Stimulated activated CD4-positive, alpha-beta T cell treated with anti-CD3 and anti-CD28 coated beads, Interleukin-1b, Interleukin-23, amount 100 ng/mL, for 48 hours (primary cell): Measurements from ENCODE around the gene NRL.
"Not testable (repeated sequence)": the region's sequence is repeated elsewhere in the genome, so short reads cannot be mapped to it uniquely, and the experiment has no call there.

ENCODE experiments used
- DNase-seq: peaks from one replicate; pipeline ENCODE4 v3.0.0-alpha.2; 2020

The NRL gene

GRCh38 chr14:24123424-24124417 lies 9.0 kb upstream of the NRL start:
- DNase-seq = no peak

GRCh38 chr14:24122898-24123297 lies 8.1 kb upstream of the NRL start:
- no peak for DNase-seq

GRCh38 chr14:24122416-24122815 lies 7.7 kb upstream of the NRL start:
- no peak for DNase-seq

- DNase-seq = no peak
These were observed 6.5 kb upstream of the NRL start for GRCh38 chr14:24121210-24121609.

- no peak for DNase-seq
These were observed 4.9 kb upstream of the NRL start for GRCh38 chr14:24119691-24120090.

GRCh38 chr14:24117179-24117578 lies 2.4 kb upstream of the NRL start:
- no peak for DNase-seq

GRCh38 chr14:24116128-24116814 lies 1.5 kb upstream of the NRL start:
- no peak for DNase-seq

GRCh38 chr14:24115422-24116127 lies 826 bp upstream of the NRL start:
- no peak for DNase-seq

GRCh38 chr14:24113801-24114531 lies 783 bp downstream of the NRL start:
- DNase-seq = peak; percentile 90

GRCh38 chr14:24113379-24113800 lies 1.4 kb downstream of the NRL start:
- no peak for DNase-seq

- DNase-seq = no peak
These were observed 4.2 kb downstream of the NRL start for GRCh38 chr14:24110523-24110922.

GRCh38 chr14:24110060-24110459 lies 4.7 kb downstream of the NRL start:
- DNase-seq = no peak

- DNase-seq = no peak
These were observed 6.3 kb downstream of the NRL start for GRCh38 chr14:24108336-24108874.

GRCh38 chr14:24106672-24107271 lies 8.0 kb downstream of the NRL start:
- DNase-seq = no peak

GRCh38 chr14:24105609-24106239 lies 9.0 kb downstream of the NRL start:
- not testable (repeated sequence) for DNase-seq

- no peak for DNase-seq
These were observed 11.3 kb downstream of the NRL start for GRCh38 chr14:24103451-24103850.

- no peak for DNase-seq
These were observed 12.2 kb downstream of the NRL start for GRCh38 chr14:24102357-24103048.

GRCh38 chr14:24100982-24101494 lies 13.7 kb downstream of the NRL start:
- no peak for DNase-seq

- DNase-seq = no peak
These were observed 14.4 kb downstream of the NRL start for GRCh38 chr14:24100197-24100981.
